ENCODE measurements around the gene EPHA3.
A peak's percentile ranks its signal among the peaks of the same experiment; 100 is the strongest.

The EPHA3 gene

GRCh38 chr3:89405593-89405992 lies 298.2 kb downstream of the EPHA3 start:
- Histone ChIP-seq H3K27ac (ENCODE audit: low read depth, low read length) (no peak overlapping the region), H3K4me3 (ENCODE audit: low read depth in 1 of 5, low read length in 5 of 5) (no peak overlapping the region), H3K9ac (ENCODE audit: low read length in 5 of 5) (no peak overlapping the region), H3K36me3 (ENCODE audit: control insufficient read depth in 5 of 5, insufficient read depth in 5 of 5, low read length in 5 of 5) (no peaks in the 10 kb centered on the region), H3K9me3 (ENCODE audit: control insufficient read depth in 5 of 5, low read length in 5 of 5) (no peaks in the 10 kb centered on the region), H3K27me3 (ENCODE audit: control insufficient read depth in 5 of 5, insufficient read depth in 4 of 5, low read length in 5 of 5) (no peaks in the 10 kb centered on the region), H3K4me1 (ENCODE audit: control insufficient read depth in 5 of 5, insufficient read depth in 5 of 5, low read length in 5 of 5) (no peaks in the 10 kb centered on the region)

- H3K27ac ChIP-seq (ENCODE audit: low read depth, low read length), result no peak overlapping the region
- no peak overlapping the region for H3K4me3 ChIP-seq (ENCODE audit: low read depth in 1 of 5, low read length in 5 of 5)
- no peaks in the 10 kb centered on the region for H3K9me3 ChIP-seq (ENCODE audit: control insufficient read depth in 5 of 5, low read length in 5 of 5)
- no peak overlapping the region for H3K9ac ChIP-seq (ENCODE audit: low read length in 5 of 5)
- H3K4me1 ChIP-seq (ENCODE audit: control insufficient read depth in 5 of 5, insufficient read depth in 5 of 5, low read length in 5 of 5), result no peaks in the 10 kb centered on the region
- no peaks in the 10 kb centered on the region for H3K36me3 ChIP-seq (ENCODE audit: control insufficient read depth in 5 of 5, insufficient read depth in 5 of 5, low read length in 5 of 5)
- no peaks in the 10 kb centered on the region for H3K27me3 ChIP-seq (ENCODE audit: control insufficient read depth in 5 of 5, insufficient read depth in 4 of 5, low read length in 5 of 5)
These were observed 303.8 kb downstream of the EPHA3 start for GRCh38 chr3:89411201-89411600.

- Histone ChIP-seq H3K27me3 (ENCODE audit: control insufficient read depth in 5 of 5, insufficient read depth in 4 of 5, low read length in 5 of 5) (no peaks in the 10 kb centered on the region), H3K9ac (ENCODE audit: low read length in 5 of 5) (no peak overlapping the region), H3K9me3 (ENCODE audit: control insufficient read depth in 5 of 5, low read length in 5 of 5) (no peaks in the 10 kb centered on the region)
These were observed 306.8 kb downstream of the EPHA3 start for GRCh38 chr3:89414270-89414669.

GRCh38 chr3:89419647-89420241 lies 312.3 kb downstream of the EPHA3 start:
- no peaks in the 10 kb centered on the region for H3K36me3 ChIP-seq (ENCODE audit: control insufficient read depth in 5 of 5, insufficient read depth in 5 of 5, low read length in 5 of 5)
- H3K4me1 ChIP-seq (ENCODE audit: control insufficient read depth in 5 of 5, insufficient read depth in 5 of 5, low read length in 5 of 5), result peaks cover 0 to 5% (median 0%) of the 10 kb centered on the region in 5 donors
- H3K27ac ChIP-seq (ENCODE audit: low read depth, low read length), result no peak overlapping the region
- no peak overlapping the region for H3K4me3 ChIP-seq (ENCODE audit: low read depth in 1 of 5, low read length in 5 of 5)
- no peaks in the 10 kb centered on the region for H3K9me3 ChIP-seq (ENCODE audit: control insufficient read depth in 5 of 5, low read length in 5 of 5)
- H3K9ac ChIP-seq (ENCODE audit: low read length in 5 of 5), result no peak overlapping the region
- no peaks in the 10 kb centered on the region for H3K27me3 ChIP-seq (ENCODE audit: control insufficient read depth in 5 of 5, insufficient read depth in 4 of 5, low read length in 5 of 5)

More at GRCh38 chr3:89414270-89414669, 306.8 kb downstream of the EPHA3 start:
- Histone ChIP-seq H3K4me3 (ENCODE audit: low read depth in 1 of 5, low read length in 5 of 5) (no peak overlapping the region), H3K4me1 (ENCODE audit: control insufficient read depth in 5 of 5, insufficient read depth in 5 of 5, low read length in 5 of 5) (no peaks in the 10 kb centered on the region), H3K27ac (ENCODE audit: low read depth, low read length) (no peak overlapping the region), H3K36me3 (ENCODE audit: control insufficient read depth in 5 of 5, insufficient read depth in 5 of 5, low read length in 5 of 5) (no peaks in the 10 kb centered on the region)

- no peak overlapping the region for H3K4me3 ChIP-seq (ENCODE audit: low read depth in 1 of 5, low read length in 5 of 5)
- H3K9me3 ChIP-seq (ENCODE audit: control insufficient read depth in 5 of 5, low read length in 5 of 5), result no peaks in the 10 kb centered on the region
- no peaks in the 10 kb centered on the region for H3K27me3 ChIP-seq (ENCODE audit: control insufficient read depth in 5 of 5, insufficient read depth in 4 of 5, low read length in 5 of 5)
- no peak overlapping the region for H3K9ac ChIP-seq (ENCODE audit: low read length in 5 of 5)
- H3K36me3 ChIP-seq (ENCODE audit: control insufficient read depth in 5 of 5, insufficient read depth in 5 of 5, low read length in 5 of 5), result no peaks in the 10 kb centered on the region
- H3K4me1 ChIP-seq (ENCODE audit: control insufficient read depth in 5 of 5, insufficient read depth in 5 of 5, low read length in 5 of 5), result no peaks in the 10 kb centered on the region
- H3K27ac ChIP-seq (ENCODE audit: low read depth, low read length), result no peak overlapping the region
These were observed 318.6 kb downstream of the EPHA3 start for GRCh38 chr3:89426060-89426459.

GRCh38 chr3:89434621-89435380 lies 327.4 kb downstream of the EPHA3 start:
- Histone ChIP-seq H3K9me3 (ENCODE audit: control insufficient read depth in 5 of 5, low read length in 5 of 5) (no peaks in the 10 kb centered on the region), H3K4me3 (ENCODE audit: low read depth in 1 of 5, low read length in 5 of 5) (no peak overlapping the region), H3K36me3 (ENCODE audit: control insufficient read depth in 5 of 5, insufficient read depth in 5 of 5, low read length in 5 of 5) (no peaks in the 10 kb centered on the region), H3K27ac (ENCODE audit: low read depth, low read length) (no peak overlapping the region), H3K9ac (ENCODE audit: low read length in 5 of 5) (no peak overlapping the region), H3K27me3 (ENCODE audit: control insufficient read depth in 5 of 5, insufficient read depth in 4 of 5, low read length in 5 of 5) (no peaks in the 10 kb centered on the region), H3K4me1 (ENCODE audit: control insufficient read depth in 5 of 5, insufficient read depth in 5 of 5, low read length in 5 of 5) (no peaks in the 10 kb centered on the region)

- H3K4me3 ChIP-seq (ENCODE audit: low read depth in 1 of 5, low read length in 5 of 5), result no peak overlapping the region
- H3K4me1 ChIP-seq (ENCODE audit: control insufficient read depth in 5 of 5, insufficient read depth in 5 of 5, low read length in 5 of 5), result peaks cover 0 to 4% (median 0%) of the 10 kb centered on the region in 5 donors
- no peak overlapping the region for H3K9ac ChIP-seq (ENCODE audit: low read length in 5 of 5)
- H3K36me3 ChIP-seq (ENCODE audit: control insufficient read depth in 5 of 5, insufficient read depth in 5 of 5, low read length in 5 of 5), result no peaks in the 10 kb centered on the region
- no peak overlapping the region for H3K27ac ChIP-seq (ENCODE audit: low read depth, low read length)
- no peaks in the 10 kb centered on the region for H3K9me3 ChIP-seq (ENCODE audit: control insufficient read depth in 5 of 5, low read length in 5 of 5)
- no peaks in the 10 kb centered on the region for H3K27me3 ChIP-seq (ENCODE audit: control insufficient read depth in 5 of 5, insufficient read depth in 4 of 5, low read length in 5 of 5)
These were observed 329.4 kb downstream of the EPHA3 start for GRCh38 chr3:89436846-89437245.

- Histone ChIP-seq H3K27me3 (ENCODE audit: control insufficient read depth in 5 of 5, insufficient read depth in 4 of 5, low read length in 5 of 5) (no peaks in the 10 kb centered on the region), H3K9ac (ENCODE audit: low read length in 5 of 5) (peak overlapping the region in 1 of 5 donors; percentile 16), H3K4me1 (ENCODE audit: control insufficient read depth in 5 of 5, insufficient read depth in 5 of 5, low read length in 5 of 5) (peaks cover 0 to 4% (median 0%) of the 10 kb centered on the region in 5 donors), H3K4me3 (ENCODE audit: low read depth in 1 of 5, low read length in 5 of 5) (no peak overlapping the region), H3K36me3 (ENCODE audit: control insufficient read depth in 5 of 5, insufficient read depth in 5 of 5, low read length in 5 of 5) (no peaks in the 10 kb centered on the region), H3K9me3 (ENCODE audit: control insufficient read depth in 5 of 5, low read length in 5 of 5) (no peaks in the 10 kb centered on the region), H3K27ac (ENCODE audit: low read depth, low read length) (no peak overlapping the region)
These were observed 333.0 kb downstream of the EPHA3 start for GRCh38 chr3:89440386-89440785.

- no peaks in the 10 kb centered on the region for H3K9me3 ChIP-seq (ENCODE audit: control insufficient read depth in 5 of 5, low read length in 5 of 5)
- peaks cover 0 to 4% (median 0%) of the 10 kb centered on the region in 5 donors for H3K4me1 ChIP-seq (ENCODE audit: control insufficient read depth in 5 of 5, insufficient read depth in 5 of 5, low read length in 5 of 5)
- H3K4me3 ChIP-seq (ENCODE audit: low read depth in 1 of 5, low read length in 5 of 5), result no peak overlapping the region
- H3K9ac ChIP-seq (ENCODE audit: low read length in 5 of 5), result no peak overlapping the region
- no peaks in the 10 kb centered on the region for H3K36me3 ChIP-seq (ENCODE audit: control insufficient read depth in 5 of 5, insufficient read depth in 5 of 5, low read length in 5 of 5)
- no peaks in the 10 kb centered on the region for H3K27me3 ChIP-seq (ENCODE audit: control insufficient read depth in 5 of 5, insufficient read depth in 4 of 5, low read length in 5 of 5)
- H3K27ac ChIP-seq (ENCODE audit: low read depth, low read length), result no peak overlapping the region
These were observed 333.7 kb downstream of the EPHA3 start for GRCh38 chr3:89441141-89441540.

GRCh38 chr3:89446593-89446992 lies 339.2 kb downstream of the EPHA3 start:
- no peaks in the 10 kb centered on the region for H3K27me3 ChIP-seq (ENCODE audit: control insufficient read depth in 5 of 5, insufficient read depth in 4 of 5, low read length in 5 of 5)
- no peaks in the 10 kb centered on the region for H3K36me3 ChIP-seq (ENCODE audit: control insufficient read depth in 5 of 5, insufficient read depth in 5 of 5, low read length in 5 of 5)
- H3K9me3 ChIP-seq (ENCODE audit: control insufficient read depth in 5 of 5, low read length in 5 of 5), result no peaks in the 10 kb centered on the region
- no peak overlapping the region for H3K27ac ChIP-seq (ENCODE audit: low read depth, low read length)
- no peak overlapping the region for H3K9ac ChIP-seq (ENCODE audit: low read length in 5 of 5)
- no peaks in the 10 kb centered on the region for H3K4me1 ChIP-seq (ENCODE audit: control insufficient read depth in 5 of 5, insufficient read depth in 5 of 5, low read length in 5 of 5)
- H3K4me3 ChIP-seq (ENCODE audit: low read depth in 1 of 5, low read length in 5 of 5), result no peak overlapping the region
